Measurements from ENCODE around the gene EIF4E1B.

EIF4E1B gene

DNA sequence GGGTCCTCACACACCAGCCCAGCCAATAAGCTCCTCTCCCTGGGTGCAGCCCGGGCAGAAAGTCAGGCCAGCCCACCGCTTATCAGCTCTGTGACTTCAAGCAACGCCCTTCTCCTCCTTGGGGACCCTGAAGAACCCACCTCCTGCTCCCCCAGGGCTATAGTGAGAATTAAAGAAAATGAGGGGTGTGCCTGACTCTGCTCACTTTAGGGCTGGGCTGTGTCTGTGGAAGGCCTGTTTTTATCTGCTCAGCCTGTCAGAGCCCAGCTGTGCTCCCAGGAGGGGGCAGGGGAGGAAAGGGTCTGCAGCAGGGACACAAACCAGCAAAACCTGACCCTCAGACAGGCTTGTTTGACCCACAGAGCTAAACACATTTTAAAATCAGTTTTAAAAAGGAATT is 24.4 kb upstream of the EIF4E1B start:
- no peak for DNase-seq (ENCODE audit: low read depth, low spot score)

DNA sequence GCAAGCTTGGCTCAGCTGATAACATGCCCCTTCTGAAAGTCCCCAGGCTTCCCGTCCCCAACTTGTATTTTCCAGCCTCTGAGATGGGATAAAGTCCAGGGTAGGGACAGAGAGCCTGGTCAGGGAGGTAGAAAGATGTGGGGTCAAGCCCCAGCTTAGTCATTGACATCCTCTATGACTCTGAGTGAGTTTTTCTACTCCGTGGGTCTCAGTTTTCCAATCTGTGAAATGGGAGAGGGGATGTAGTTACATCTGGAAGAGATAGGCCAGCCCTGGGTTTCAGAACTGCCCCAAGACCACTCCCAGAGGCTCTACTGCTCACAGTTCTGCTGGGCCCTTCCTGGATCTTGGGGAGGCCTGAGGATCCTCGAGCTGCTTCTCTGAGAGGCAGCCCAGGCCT is 23.6 kb upstream of the EIF4E1B start:
- DNase-seq (ENCODE audit: low read depth, low spot score) = no peak

DNA sequence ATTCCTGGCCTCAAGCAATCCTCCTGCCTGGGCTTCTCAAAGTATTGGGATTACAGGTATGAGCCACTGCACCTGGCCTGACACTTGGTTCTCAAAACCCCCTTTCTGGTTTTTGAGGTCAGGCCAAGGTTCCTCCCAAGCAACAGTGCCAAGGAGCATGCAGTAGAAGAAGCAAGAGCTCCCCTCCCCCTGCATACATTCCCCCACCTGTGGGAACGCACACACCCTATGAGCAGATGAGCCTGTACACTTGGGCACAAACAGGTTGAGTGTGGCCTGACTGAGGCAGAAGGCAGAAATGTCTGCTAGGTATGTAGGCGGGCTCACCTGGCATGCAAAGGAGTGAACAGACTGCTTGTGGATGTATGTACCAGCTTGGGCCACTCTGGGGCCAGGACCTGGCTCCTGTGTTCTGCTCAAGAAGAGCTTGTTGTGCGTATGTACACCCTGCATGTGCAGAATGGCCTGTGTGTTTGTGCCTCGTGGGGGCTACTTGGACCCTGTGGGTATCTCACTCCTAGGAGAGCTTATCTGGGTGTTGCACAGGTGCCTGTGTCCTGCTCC is 22.3 kb upstream of the EIF4E1B start:
- DNase-seq (ENCODE audit: low read depth, low spot score) = no peak

DNA sequence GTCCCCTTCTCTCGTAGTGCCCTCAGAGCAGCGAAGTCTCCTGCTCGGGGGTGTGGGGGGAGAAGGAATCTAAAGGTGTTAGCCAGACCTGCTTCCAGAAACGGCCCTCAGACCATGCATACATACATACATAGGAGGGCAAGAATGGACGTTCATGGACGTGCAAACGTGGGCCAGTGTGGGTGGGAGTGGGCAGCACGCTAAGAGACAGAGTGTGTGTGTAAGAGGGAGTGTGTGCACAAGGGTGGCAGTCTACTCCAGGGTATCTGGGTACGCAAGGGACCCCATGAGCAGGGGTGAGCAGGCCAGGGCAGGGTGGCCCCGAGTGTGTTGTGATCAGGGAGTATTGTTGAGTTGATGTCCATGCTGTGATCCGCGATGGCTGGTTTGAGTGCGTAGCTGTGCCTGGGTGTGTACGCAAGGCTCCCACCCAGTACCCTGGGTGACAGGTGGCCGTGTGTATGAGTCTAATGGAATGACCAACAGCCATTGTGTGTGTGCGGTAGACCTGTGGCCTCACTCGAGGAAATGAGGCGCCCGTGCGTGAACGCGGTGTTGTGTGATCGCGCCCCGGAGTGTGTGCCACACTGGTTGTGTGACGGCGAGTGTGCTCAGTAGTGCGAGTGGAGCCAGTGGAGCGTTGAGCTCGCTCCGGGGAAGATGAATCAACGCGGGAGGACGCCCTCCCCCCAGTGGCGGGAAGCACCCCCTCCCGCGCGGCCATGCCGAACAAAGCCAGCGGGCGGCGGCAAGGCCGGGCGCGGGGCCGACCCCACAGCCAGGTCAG is 21.3 kb upstream of the EIF4E1B start:
- DNase-seq (ENCODE audit: low read depth, low spot score) = no peak

DNA sequence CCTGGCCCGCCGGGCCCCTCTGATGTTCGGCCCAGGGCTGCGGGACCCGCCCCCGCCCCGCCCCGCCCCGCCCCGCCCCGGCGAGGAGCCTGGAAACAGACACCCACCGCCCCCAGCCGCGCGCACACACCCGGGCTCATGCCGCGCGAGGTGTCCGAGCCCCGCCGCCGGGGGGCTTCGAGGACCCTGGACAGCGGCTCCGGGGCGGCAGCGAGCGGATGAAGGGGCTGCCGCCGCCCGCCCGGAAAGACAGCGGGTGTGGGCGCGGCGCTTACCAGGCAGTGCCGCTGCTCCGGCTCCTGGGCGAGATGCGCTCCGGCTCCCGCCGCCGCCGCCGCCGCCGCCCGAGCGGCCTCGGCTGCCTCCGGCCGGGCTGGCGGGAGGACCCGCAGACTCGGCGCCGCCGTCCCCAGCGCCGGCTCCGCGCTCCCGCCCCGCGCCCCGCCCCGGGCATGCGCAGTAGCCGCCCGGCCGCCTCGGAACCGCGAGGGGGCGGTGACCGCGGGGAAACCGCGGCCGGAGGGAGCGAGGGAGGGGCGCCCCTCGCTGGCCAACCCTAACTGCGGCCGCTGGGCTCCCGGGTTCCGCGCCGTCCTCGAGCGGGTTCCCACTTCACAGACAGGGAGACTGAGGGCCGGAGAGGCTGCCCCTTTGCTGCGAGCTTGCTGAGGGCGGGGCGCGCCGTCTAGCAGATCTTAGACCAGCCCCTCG is 20.6 kb upstream of the EIF4E1B start, which contains the start of gene GPRIN1:
TSS of gene GPRIN1 (minus strand) at position 433 of the 711 bp plus-strand sequence. CDS start 10,322 bp downstream, outside the sequence.
- peak; percentile 91 for DNase-seq (ENCODE audit: low read depth, low spot score)

DNA sequence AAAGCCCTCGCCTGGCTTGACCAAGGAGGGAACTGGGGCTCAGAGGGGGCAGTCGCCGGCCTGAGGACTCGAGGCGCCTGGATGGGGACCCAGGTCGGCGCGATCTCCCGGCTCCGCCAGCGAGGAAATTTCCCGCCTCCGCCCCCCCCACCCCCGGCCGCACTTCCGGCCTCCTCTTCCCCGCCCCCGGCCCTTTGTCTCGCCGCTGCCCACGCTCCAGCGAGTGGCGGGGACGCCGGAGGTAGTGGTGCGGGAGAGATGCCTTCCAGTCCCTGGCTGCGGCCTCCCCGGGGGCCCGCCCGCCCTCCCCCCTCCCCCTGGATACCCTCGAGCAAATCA is 20.1 kb upstream of the EIF4E1B start:
- no peak for DNase-seq (ENCODE audit: low read depth, low spot score)

DNA sequence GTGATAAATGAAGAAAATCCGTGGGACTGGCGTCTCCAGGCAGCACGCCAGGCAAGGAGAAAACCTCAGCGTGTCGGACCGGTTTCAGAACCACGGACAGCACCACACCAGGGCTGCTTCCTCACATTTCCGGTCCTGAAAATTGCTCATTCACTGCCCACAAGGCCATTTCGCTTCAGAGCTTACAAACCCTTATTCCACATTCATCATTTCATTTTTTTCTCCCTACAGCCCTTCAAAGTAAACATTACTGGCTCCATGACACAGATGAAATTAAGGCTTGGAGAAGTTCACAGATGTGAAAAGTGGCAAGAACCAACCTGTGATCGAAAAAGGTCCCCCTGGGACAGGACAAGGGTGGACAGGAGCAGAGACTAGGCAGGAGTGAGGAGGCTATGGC is 19.0 kb upstream of the EIF4E1B start:
- peak; percentile 93 for DNase-seq (ENCODE audit: low read depth, low spot score)

DNA sequence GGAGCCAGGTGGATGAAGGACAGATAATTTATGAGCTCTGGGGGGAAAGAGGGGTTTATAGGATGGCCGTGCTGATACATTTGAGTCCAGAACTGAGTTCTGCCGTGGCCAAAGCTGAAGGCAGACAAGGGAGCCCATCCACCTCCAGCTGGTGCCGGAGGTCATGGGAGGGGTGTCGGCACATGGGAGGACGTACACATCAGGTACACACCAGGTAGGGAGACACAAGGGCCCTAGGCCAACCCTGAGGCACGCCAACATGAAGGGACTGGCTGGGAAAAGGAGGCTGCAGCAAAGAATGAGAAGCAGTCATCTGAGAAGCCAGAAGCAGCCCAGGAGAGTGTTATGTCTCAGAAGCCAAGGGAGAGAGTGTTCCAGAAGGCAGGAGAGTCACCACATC is 18.5 kb upstream of the EIF4E1B start:
- no peak for DNase-seq (ENCODE audit: low read depth, low spot score)

DNA sequence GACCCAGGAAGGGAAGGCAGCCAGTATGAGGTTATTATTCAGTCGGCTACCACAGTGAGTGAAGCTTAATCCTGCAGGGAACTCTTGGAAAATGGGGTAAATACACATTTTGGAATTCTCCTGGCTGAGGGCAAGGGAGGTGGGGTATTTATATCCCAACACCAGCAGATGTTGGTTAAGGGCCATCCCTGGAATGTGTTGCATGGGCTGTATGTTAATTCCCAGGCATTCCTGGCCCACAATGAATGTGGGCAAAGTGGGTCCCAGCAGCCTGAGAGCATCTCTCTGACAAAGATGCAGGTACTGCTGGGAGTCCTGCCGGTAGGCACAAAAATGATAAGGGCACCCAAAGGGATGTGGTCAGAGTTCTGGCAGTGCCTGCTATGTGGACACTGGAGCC is 17.6 kb upstream of the EIF4E1B start:
- no peak for DNase-seq (ENCODE audit: low read depth, low spot score)

DNA sequence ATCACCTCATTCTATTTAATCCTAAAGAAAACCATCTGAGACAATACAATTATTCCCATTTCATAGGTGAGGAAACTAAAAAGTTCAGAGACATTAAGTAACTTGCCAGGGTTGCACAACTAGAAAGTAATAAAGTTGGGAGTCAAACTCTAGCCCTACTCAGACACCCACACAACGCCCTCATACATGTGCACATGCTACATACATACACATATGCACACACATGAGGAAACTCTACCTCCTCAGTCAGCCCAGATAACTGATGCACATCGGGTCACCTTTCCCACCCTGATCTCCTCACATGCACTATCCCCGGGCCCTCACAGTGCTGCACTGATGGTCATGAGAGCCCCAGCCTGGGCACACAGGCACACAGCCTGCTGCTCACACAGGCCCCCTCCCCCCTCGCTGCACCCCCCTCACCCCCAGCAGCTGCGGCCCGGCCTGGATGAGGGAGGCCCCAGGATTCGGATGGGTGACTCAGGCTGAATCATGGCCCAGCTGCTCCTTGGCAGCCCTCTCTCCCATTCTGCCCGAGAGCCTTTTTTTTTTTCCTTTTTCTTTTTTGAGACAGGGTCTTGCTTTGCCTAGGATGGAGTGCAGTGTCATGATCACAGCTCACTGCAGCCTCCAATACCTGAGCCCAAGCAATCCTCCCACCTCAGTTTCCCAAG is 15.5 kb upstream of the EIF4E1B start:
- peak; percentile 77 for DNase-seq (ENCODE audit: low read depth, low spot score)

DNA sequence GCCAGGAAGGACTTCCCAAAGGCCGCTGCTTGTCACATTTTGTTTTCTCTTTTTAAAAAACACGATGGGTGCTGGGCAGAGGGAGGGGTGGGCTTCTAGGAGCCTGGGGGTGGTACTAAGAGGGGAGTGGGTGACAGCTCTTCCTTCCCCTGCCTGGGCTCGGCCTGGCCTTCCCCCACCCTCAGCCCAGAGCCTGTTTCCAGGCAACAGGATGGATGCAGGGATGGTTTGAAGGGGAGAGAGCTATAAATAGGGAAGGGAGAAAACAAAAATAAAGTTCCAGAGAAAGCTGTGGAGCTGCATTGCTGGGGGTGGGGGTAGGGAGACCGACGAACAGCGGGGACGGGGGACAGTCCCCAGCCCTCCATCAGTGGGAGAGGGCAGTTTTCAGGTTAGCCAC is 14.0 kb upstream of the EIF4E1B start:
- DNase-seq (ENCODE audit: low read depth, low spot score) = no peak

DNA sequence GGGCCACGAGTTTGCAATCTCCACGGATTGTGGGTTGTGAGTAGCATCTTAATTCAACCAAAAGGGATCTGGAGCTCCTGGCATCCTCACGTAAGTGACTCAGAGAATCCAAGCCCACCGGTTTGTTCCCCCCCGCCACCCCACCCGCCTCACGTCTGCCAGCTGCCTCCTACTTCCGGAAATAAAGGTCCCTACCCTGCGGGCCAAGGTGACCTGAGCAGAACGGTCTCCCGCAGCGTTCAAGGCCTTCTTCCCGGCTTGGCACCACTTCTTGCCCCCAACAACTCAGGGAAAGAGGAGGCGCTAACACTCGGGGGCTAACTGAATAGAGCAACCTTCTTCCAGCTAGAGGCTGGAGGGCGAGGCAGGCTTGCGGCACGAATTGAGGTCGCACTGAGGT is 11.7 kb upstream of the EIF4E1B start:
- no peak for DNase-seq (ENCODE audit: low read depth, low spot score)

DNA sequence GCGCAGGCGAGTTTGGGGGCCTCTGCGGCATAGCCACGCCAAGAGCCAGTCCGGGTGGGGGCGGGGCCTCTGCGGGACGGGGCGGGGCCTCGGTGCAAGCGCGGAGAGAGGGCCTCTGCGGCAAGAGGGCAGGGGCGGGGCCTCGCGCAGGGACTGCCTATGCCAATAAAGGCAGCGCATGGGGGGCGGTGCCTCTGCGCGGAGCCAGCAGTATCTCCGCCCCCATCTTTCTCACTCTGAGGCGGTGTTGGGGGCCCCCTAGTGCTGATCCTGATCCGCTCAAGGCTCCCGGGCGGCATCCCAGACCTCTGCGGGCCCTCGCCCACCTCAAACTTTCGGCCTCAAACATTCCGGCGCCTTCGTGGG is 11.3 kb upstream of the EIF4E1B start:
- peak; percentile 92 for DNase-seq (ENCODE audit: low read depth, low spot score)

DNA sequence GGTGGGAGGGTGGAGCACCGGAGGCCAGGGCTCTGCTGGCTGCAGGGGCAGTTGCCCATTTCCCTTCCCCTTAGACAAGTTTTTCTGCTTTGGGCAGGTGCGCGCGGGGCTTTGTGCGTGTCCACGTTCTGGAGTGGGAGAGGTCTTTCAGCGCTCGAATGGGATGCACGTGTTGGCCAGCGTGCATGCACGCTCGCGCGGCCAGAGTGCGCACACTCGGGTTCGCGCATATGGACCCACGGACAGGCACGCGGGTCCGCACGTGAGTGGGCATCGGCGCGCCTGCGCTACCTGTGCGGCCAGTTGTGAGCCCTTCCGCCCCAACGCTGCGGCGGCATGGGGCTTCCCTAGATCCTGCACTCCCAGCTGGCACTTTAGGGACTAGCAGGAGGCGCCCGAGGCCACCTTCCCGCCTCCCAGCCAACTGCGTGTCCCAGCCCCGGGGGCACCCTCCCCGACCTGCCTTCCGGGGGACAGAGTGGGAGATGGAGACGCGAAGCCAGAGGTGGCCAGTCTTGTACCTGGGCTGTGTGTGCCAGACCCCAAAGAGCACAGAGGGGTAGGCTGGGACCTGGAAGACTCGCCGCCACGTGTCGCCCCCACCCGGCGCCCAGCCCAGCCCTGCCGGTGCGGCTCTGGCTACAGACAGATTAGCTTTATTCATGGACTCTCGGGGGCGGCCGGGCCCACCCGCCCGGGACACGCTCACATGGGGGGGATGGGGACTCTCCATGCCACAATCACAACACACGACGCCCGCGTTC is 10.7 kb upstream of the EIF4E1B start:
- no peak for DNase-seq (ENCODE audit: low read depth, low spot score)

DNA sequence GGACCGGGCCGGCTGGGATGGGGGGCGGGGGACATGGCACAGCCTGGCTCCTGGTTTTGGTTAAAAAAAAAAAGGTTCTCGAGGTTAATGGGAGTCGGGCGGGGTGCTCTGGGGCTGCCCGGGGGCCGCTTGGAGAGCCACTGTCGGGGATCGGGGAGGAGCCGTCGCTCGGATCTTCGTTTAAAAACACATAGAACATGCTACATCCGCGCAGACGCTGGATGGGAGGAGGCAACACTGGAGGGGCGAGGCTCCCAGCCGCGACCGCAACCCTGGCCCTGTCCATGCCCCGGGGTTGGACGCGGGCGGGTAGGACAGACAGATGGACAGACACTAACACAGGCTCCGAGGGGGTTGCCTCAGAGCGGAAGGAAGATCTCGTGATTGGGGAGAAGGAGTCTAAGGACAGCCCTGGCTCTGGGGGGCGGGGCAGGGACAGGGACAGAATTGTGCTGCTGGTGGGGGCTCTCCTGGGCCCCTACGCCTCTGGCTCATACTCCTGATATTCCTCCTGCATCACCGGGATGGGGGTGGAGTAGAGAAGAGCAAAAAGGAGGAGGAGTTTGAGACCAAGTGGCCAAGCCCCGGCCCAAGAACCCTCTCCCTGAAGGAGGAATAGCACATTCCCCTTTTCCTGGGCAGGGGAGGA is 10.0 kb upstream of the EIF4E1B start:
- no peak for DNase-seq (ENCODE audit: low read depth, low spot score)

DNA sequence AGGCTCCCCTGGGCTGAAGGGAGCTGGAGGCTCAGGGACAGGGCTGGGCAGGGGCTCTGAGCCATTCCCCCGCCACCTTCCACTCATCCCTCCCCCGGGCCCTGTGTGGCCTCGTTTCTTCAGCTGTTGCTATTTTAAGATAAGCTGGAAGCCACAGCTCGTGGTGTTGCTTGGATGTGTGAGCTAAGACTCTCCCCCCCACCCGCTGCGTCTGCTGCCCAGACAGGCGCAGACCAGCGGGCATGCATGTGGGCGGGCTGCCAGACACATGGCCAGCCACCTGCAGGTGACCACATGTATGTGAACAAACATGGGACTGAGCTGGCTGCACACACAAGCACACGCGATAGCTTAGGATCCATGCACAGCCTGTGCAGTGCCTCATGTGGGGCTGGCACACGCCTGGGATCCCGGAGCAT is 8.8 kb upstream of the EIF4E1B start:
- peak; percentile 67 for DNase-seq (ENCODE audit: low read depth, low spot score)

DNA sequence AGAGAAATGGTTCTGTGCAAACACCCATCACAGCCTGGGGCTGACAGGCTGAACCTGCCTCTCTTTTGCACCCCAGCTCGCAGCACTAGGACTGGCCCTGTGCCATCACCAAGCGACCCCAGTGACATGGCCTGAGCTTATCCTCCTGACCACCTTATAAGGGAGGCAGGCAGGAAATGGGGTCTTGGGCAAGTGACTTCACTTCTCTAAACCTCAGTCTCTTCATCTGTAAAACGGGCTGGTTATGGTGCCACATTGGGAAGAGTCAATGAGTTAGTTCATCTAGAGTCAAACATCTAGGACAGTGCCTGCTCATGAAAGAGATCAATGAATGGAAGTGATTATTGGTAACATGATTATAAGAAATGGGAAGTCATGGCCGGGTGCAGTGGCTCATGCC is 6.3 kb upstream of the EIF4E1B start:
- no peak for DNase-seq (ENCODE audit: low read depth, low spot score)

DNA sequence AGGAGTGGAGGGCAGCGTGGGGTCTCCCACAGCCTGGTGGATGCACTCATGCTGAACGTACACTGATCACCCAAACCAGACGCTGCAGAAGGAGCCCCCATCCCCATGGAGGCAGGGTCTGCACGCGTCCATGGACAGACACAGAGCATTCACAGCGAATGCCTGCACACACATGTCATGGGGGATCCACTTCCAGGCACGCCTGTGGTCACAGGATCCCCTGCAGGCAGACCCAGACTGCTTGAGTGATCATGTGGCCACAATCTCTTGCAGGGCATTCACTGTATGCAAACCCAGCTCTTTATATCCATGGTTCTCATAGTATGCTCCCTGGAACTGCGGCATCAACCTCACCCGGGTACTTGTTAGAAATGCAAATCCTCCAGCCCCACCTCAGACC is 5.5 kb upstream of the EIF4E1B start:
- no peak for DNase-seq (ENCODE audit: low read depth, low spot score)

DNA sequence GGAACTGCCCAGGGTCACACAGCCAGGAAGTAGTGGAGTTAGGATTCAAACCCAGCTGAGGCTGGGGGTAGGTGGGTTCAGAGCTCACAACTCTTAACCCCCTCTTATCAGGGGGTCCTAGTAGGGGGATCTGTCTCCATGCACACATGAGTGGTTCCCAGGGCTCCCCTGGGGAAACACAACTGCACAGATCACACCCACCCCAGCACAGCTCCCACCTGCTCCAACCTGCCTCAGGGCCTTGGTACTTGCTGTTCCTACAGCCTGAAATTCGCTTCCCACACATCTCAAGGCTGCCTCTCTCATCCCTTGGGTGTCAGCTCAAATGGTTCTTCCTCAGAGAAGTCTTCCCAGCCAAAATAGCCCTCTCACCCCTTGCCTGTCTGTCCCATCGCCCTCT is 5.0 kb upstream of the EIF4E1B start:
- no peak for DNase-seq (ENCODE audit: low read depth, low spot score)

DNA sequence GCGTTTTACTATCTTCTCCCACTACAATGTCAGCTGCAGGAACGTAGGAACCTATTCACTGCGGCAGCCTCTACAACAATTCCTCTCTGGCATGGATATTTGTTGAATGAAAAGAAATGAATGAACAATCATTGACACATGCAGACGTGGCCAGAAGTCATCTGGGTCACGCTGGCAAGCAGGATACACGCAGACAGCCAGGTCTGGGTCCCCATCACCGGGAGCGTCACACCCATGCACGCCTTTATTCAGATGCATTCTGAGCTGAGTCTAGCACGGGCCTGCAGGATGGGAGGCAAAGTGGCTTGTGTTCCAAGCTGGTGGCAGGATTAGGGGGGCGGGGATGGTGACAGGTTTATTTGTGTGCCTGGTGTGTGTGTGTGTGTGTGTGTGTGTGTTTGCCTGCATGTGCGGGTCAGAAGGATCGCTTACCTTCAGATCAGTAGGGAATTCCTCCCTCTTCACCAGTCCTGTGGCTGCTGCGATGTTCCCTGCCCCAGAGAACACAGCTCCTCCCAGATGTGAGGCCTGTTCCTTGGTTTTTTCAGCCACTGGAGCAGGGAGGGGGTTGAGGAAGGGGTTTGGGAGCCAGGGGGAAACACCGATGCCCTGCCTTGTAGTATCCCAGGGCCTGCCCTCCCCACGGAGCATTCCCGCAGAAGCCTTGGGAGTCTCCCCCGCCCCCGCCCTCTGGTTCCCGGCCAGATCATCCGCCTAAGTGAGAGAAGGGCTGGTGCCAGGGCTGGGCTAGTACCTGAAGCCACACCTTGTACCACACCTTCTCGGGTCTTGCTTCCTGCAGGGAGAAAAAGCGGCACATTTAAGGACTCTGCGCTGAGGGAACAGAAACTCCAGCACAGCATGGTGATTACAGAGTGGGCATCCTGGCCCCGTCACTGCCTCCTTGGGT is 4.3 kb upstream of the EIF4E1B start:
- no peak for DNase-seq (ENCODE audit: low read depth, low spot score)

Measured in astrocyte of the hippocampus (primary cell).